WTC11 (cell line): ENCODE measurements around the gene TUSC2. TPM values are rescaled to one million over a fixed set of nuclear protein-coding genes. Genes with fewer than 3 reads are reported as not detected.

Source experiments
- ATAC-seq: fragments of 200-7000 bp; cut with Tn5 transposase; 2 replicates; pipeline ENCODE4 v1.10.0; 2021; ENCODE audit warnings: mild to moderate bottlenecking, moderate library complexity
- CTCF ChIA-PET: fragments of 300-600 bp; sonication (Branson Sonifier 250); formaldehyde crosslinking; loops from one replicate; lab custom pipeline; 2021; ENCODE audit warnings: antibody characterized with exemption; lab: Charles Lee
- POLR2A ChIA-PET: fragments of 350-600 bp; sonication (Branson Sonifier 250); formaldehyde crosslinking; loops from one replicate; lab custom pipeline; 2021; ENCODE audit warnings: antibody characterized with exemption; lab: Charles Lee
- DNase-seq: peaks from one replicate; pipeline ENCODE4 v3.0.0; 2021; ENCODE audit warnings: low spot score
- H3K27ac Mint-ChIP-seq: 2 replicates; pipeline ENCODE4 v1.8.0; 2021; ENCODE audit warnings: mixed read lengths
- H3K27me3 Mint-ChIP-seq: 2 replicates; pipeline ENCODE4 v1.8.0; 2021; ENCODE audit warnings: low read depth, mild to moderate bottlenecking, moderate library complexity, mixed read lengths
- H3K36me3 Mint-ChIP-seq: 2 replicates; pipeline ENCODE4 v1.8.0; 2021; ENCODE audit warnings: mixed read lengths
- H3K4me1 Mint-ChIP-seq: 2 replicates; pipeline ENCODE4 v1.8.0; 2022; ENCODE audit warnings: mixed read lengths
- H3K4me3 Mint-ChIP-seq: 2 replicates; pipeline ENCODE4 v1.8.0; 2021; ENCODE audit warnings: mild to moderate bottlenecking, moderate library complexity, mixed read lengths
- H3K9me3 Mint-ChIP-seq: 2 replicates; pipeline ENCODE4 v1.8.0; 2021; ENCODE audit warnings: mixed read lengths
- ARID4B ChIP-seq: sonication (generic); formaldehyde crosslinking; IDR thresholded peaks from 2 replicates; pipeline ENCODE4 v1.8.0; 2023; ENCODE audit warnings: missing genetic modification reagents, mild to moderate bottlenecking, borderline replicate concordance
- ATF2 ChIP-seq: sonication (generic); formaldehyde crosslinking; IDR thresholded peaks from 2 replicates; pipeline ENCODE4 v1.8.1; 2022; ENCODE audit warnings: low read depth, missing genetic modification reagents, borderline replicate concordance
- ATF3 ChIP-seq: sonication (generic); formaldehyde crosslinking; conservative IDR thresholded peaks from 2 replicates; pipeline ENCODE4 v1.8.1; 2022; ENCODE audit warnings: mild to moderate bottlenecking, missing genetic modification reagents
- ELF4 ChIP-seq: sonication (generic); formaldehyde crosslinking; IDR thresholded peaks from 2 replicates; pipeline ENCODE4 v1.8.1; 2022; ENCODE audit warnings: low read depth, mild to moderate bottlenecking, moderate library complexity, missing genetic modification reagents
- EMX1 ChIP-seq: fragments of 250-450 bp; sonication (Bioruptor Pico); IDR thresholded peaks from 2 replicates; pipeline ENCODE4 v1.8.0; 2021; ENCODE audit warnings: mild to moderate bottlenecking
- ETV6 ChIP-seq: sonication (generic); formaldehyde crosslinking; IDR thresholded peaks from 2 replicates; pipeline ENCODE4 v1.8.1; 2022; ENCODE audit warnings: mild to moderate bottlenecking, missing genetic modification reagents
- FOXP1 ChIP-seq: sonication (generic); formaldehyde crosslinking; IDR thresholded peaks from 2 replicates; pipeline ENCODE4 v1.8.0; 2022; ENCODE audit warnings: missing genetic modification reagents, mild to moderate bottlenecking, moderate library complexity, borderline replicate concordance
- GRHL2 ChIP-seq: fragments of 250-450 bp; sonication (Bioruptor Pico); IDR thresholded peaks from 2 replicates; pipeline ENCODE4 v1.8.0; 2022; ENCODE audit warnings: mild to moderate bottlenecking, moderate library complexity; ENCODE audit not compliant: insufficient replicate concordance, severe bottlenecking
- IRF2 ChIP-seq: sonication (generic); formaldehyde crosslinking; IDR thresholded peaks from 2 replicates; pipeline ENCODE4 v1.8.0; 2022; ENCODE audit warnings: low read depth, missing genetic modification reagents, borderline replicate concordance
- JAZF1 ChIP-seq: fragments of 250-450 bp; sonication (Bioruptor Pico); IDR thresholded peaks from 2 replicates; pipeline ENCODE4 v1.9.0; 2021; ENCODE audit warnings: moderate library complexity, mild to moderate bottlenecking, inconsistent platforms
- NFATC4 ChIP-seq: fragments of 250-450 bp; sonication (Bioruptor Pico); IDR thresholded peaks from 2 replicates; pipeline ENCODE4 v1.9.0; 2021; ENCODE audit warnings: mild to moderate bottlenecking
- NFYB ChIP-seq: sonication (generic); formaldehyde crosslinking; conservative IDR thresholded peaks from 2 replicates; pipeline ENCODE4 v1.8.0; 2022; ENCODE audit warnings: low read depth, missing genetic modification reagents
- RELA ChIP-seq: sonication (generic); formaldehyde crosslinking; IDR thresholded peaks from 2 replicates; pipeline ENCODE4 v1.8.1; 2022; ENCODE audit warnings: missing genetic modification reagents, mild to moderate bottlenecking, borderline replicate concordance
- RORB ChIP-seq: fragments of 250-450 bp; sonication (Bioruptor Pico); IDR thresholded peaks from 2 replicates; pipeline ENCODE4 v1.9.0; 2021; ENCODE audit warnings: mild to moderate bottlenecking
- SMAD3 ChIP-seq: sonication (generic); formaldehyde crosslinking; IDR thresholded peaks from 2 replicates; pipeline ENCODE4 v1.8.0; 2022; ENCODE audit warnings: missing genetic modification reagents, mild to moderate bottlenecking, borderline replicate concordance
- SOX15 ChIP-seq: fragments of 250-450 bp; sonication (Bioruptor Pico); IDR thresholded peaks from 2 replicates; pipeline ENCODE4 v1.9.0; 2021; ENCODE audit warnings: mild to moderate bottlenecking
- TCF7 ChIP-seq: sonication (generic); formaldehyde crosslinking; IDR thresholded peaks from 2 replicates; pipeline ENCODE4 v1.8.0; 2022; ENCODE audit warnings: mild to moderate bottlenecking, low read depth, missing genetic modification reagents, moderate library complexity
- TP53 ChIP-seq: sonication (generic); formaldehyde crosslinking; IDR thresholded peaks from 2 replicates; pipeline ENCODE4 v1.8.1; 2023; ENCODE audit warnings: mild to moderate bottlenecking, missing genetic modification reagents
- ZBTB21 ChIP-seq: sonication (generic); formaldehyde crosslinking; IDR thresholded peaks from 2 replicates; pipeline ENCODE4 v1.8.1; 2023; ENCODE audit warnings: mild to moderate bottlenecking, missing genetic modification reagents, borderline replicate concordance
- ZNF138 ChIP-seq: sonication (generic); formaldehyde crosslinking; conservative IDR thresholded peaks from 2 replicates; pipeline ENCODE4 v1.8.1; 2022; ENCODE audit warnings: mild to moderate bottlenecking, moderate library complexity, missing genetic modification reagents
- ZNF396 ChIP-seq: fragments of 250-450 bp; sonication (Bioruptor Pico); IDR thresholded peaks from 2 replicates; pipeline ENCODE4 v1.8.0; 2021; ENCODE audit warnings: mild to moderate bottlenecking, moderate library complexity, borderline replicate concordance
- ZNF423 ChIP-seq: fragments of 250-450 bp; sonication (Bioruptor Pico); IDR thresholded peaks from 2 replicates; pipeline ENCODE4 v2.1.2; 2022; ENCODE audit warnings: mild to moderate bottlenecking, moderate library complexity
- total RNA-seq: library from RNA; stranded (reverse); gene quantifications from 3 replicates; pipeline ENCODE4 v1.2.3, GENCODE V29; 2021
- TF ChIP-seq, protein P1 (sequence below): fragments of 250-450 bp; sonication (Bioruptor Pico); IDR thresholded peaks from 2 replicates; pipeline ENCODE4 v1.9.0; 2021; ENCODE audit warnings: moderate library complexity, mild to moderate bottlenecking, inconsistent platforms, borderline replicate concordance
- TF ChIP-seq, protein P2 (sequence below): sonication (generic); formaldehyde crosslinking; IDR thresholded peaks from 2 replicates; pipeline ENCODE4 v1.8.1; 2022; ENCODE audit warnings: low read depth, mild to moderate bottlenecking, moderate library complexity, missing genetic modification reagents, borderline replicate concordance
- TF ChIP-seq, protein P3 (sequence below): fragments of 250-450 bp; sonication (Bioruptor Pico); IDR thresholded peaks from 2 replicates; pipeline ENCODE4 v1.9.0; 2021; ENCODE audit warnings: mild to moderate bottlenecking

The TUSC2 gene
- total RNA-seq, 1 experiment from 2014 or later, result 41.1 TPM

DNA sequence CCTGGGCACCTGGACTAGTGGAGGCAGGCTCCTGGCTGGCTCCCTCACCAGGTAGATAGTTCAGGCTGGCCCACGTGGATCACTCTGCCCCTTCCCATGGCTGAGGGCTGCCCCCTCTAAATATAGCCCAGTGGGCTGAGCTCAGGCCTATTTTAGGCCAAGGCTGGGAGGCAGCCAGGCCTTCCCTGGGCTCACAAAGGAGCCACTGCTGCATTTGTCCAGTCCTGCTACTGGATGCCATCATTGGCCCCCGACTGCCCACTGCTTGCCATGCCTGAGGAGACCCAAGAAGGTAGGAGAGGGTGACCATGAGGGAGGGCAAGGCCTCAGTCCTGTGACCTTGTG is 49.2 kb downstream of the TUSC2 start, which contains the start of gene LSMEM2:
TSS of gene LSMEM2 (plus strand) at position 208 of the 345 bp plus-strand sequence. CDS start at position 235, 27 bp downstream.
- Mint-ChIP-seq H3K4me1 (peaks cover 17% of the 10 kb centered on the region), H3K9me3 (no peaks in the 10 kb centered on the region), H3K27me3 (peaks cover 54% of the 10 kb centered on the region), H3K4me3 (no peak within 1 kb of the TSS), H3K36me3 (no peaks in the 10 kb centered on the region), H3K27ac (no peak within 1 kb of the TSS)
- ChIA-PET POLR2A (interaction anchor here (1.0 kb wide), 1 partner anchor 13 kb away, joined by 5 read pairs; the partner anchor contains the start of gene IFRD2), CTCF (interaction anchor here (0.9 to 2.7 kb wide), 5 partner anchors 19 to 84 kb away, joined by 3 to 12 read pairs (median 4); no protein-coding TSS in a partner anchor)
- DNase-seq (no peak), ATAC-seq (no peak)
- no peak for TF ChIP-seq ATF2 (CRISPR knock-in tag)
- no peak for TF ChIP-seq EMX1
- TF ChIP-seq, protein P1, sequence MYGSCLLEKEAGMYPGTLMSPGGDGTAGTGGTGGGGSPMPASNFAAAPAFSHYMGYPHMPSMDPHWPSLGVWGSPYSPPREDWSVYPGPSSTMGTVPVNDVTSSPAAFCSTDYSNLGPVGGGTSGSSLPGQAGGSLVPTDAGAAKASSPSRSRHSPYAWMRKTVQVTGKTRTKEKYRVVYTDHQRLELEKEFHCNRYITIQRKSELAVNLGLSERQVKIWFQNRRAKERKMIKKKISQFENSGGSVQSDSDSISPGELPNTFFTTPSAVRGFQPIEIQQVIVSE, result no peak
- TF ChIP-seq IRF2 (CRISPR knock-in tag), result no peak
- TF ChIP-seq SOX15 (CRISPR knock-in tag), result no peak
- no peak for TF ChIP-seq ELF4 (CRISPR knock-in tag)
- no peak for TF ChIP-seq TP53 (CRISPR knock-in tag)
- TF ChIP-seq ZNF138 (CRISPR knock-in tag), result no peak
- TF ChIP-seq FOXP1, result no peak
- TF ChIP-seq ZNF423 (CRISPR knock-in tag), result no peak
- TF ChIP-seq ZBTB21 (CRISPR knock-in tag), result no peak
- no peak for TF ChIP-seq TCF7
- TF ChIP-seq ATF3 (CRISPR knock-in tag), result no peak
- TF ChIP-seq, protein P2, sequence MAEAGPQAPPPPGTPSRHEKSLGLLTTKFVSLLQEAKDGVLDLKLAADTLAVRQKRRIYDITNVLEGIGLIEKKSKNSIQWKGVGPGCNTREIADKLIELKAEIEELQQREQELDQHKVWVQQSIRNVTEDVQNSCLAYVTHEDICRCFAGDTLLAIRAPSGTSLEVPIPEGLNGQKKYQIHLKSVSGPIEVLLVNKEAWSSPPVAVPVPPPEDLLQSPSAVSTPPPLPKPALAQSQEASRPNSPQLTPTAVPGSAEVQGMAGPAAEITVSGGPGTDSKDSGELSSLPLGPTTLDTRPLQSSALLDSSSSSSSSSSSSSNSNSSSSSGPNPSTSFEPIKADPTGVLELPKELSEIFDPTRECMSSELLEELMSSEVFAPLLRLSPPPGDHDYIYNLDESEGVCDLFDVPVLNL (CRISPR knock-in tag), result no peak
- TF ChIP-seq, protein P3, sequence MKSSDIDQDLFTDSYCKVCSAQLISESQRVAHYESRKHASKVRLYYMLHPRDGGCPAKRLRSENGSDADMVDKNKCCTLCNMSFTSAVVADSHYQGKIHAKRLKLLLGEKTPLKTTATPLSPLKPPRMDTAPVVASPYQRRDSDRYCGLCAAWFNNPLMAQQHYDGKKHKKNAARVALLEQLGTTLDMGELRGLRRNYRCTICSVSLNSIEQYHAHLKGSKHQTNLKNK (CRISPR knock-in tag), result no peak
- TF ChIP-seq ZNF396, result no peak
- no peak for TF ChIP-seq SMAD3 (CRISPR knock-in tag)
- TF ChIP-seq NFATC4, result no peak
- no peak for TF ChIP-seq RELA (CRISPR knock-in tag)

DNA sequence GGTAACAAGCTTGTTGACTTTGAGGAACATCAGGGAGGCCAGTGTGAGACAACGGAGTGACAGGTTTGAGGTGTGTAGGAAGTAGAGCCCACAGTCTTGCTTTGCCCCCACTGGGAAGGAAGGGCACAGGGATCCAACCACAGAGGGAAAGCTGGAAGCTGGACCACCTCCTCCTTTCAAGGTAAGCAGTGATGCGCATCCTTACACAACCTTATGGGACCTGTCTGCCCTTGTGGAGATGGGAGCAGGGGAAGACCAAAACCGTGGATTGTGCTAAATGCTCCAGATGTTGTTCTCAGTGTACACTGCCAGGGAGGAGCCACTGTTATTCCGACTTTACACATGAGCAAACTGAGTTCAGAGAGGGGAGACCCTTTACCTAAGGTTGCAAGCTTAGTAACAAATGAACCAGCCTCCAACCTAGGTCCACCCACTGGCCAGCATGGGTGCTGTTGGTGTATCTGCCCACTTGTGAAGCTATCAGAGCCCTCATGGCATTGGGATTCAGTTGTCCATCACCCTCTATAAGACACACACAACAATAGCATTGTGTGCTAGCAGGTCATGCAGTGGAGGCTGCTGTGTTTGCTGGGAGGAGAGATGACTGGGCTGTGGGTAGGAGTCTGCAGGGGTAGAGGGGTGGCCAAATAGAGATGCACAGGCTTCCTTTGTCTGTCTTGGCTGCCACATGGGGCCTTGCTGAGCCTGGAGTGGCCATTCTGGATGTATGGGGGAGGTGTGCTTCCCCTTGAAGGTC is 49.7 kb downstream of the TUSC2 start:
- H3K27me3 Mint-ChIP-seq, result peaks cover 59% of the 10 kb centered on the region
- no peak for ATAC-seq
- POLR2A ChIA-PET, result interaction anchor here (1.0 kb wide), 1 partner anchor 14 kb away, joined by 5 read pairs; the partner anchor contains the start of gene IFRD2

More for the DNA sequence above, 49.7 kb downstream of the TUSC2 start:
- H3K4me1 Mint-ChIP-seq, result peaks cover 17% of the 10 kb centered on the region
- H3K9me3 Mint-ChIP-seq, result no peaks in the 10 kb centered on the region
- no peak for TF ChIP-seq ETV6 (CRISPR knock-in tag)
- TF ChIP-seq JAZF1 (CRISPR knock-in tag), result no peak
- no peak for TF ChIP-seq ARID4B (CRISPR knock-in tag)
- no peak for TF ChIP-seq GRHL2 (CRISPR knock-in tag)
- no peak for TF ChIP-seq ELF4 (CRISPR knock-in tag)
- no peak for TF ChIP-seq NFYB (CRISPR knock-in tag)
- no peak for TF ChIP-seq RORB (CRISPR knock-in tag)
- no peak overlapping the region for H3K27ac Mint-ChIP-seq
- H3K36me3 Mint-ChIP-seq, result no peaks in the 10 kb centered on the region
- DNase-seq, result no peak
- CTCF ChIA-PET, result interaction anchor here (1.0 to 12.5 kb wide), 8 partner anchors 13 to 85 kb away, joined by 3 to 145 read pairs (median 8); partner anchors contain the start of gene GNAT1
- H3K4me3 Mint-ChIP-seq, result no peak overlapping the region
